Thyroid gland (tissue), 4 donors: Measurements from ENCODE around the gene CELSR3. TPM values are rescaled to one million over a fixed set of nuclear protein-coding genes. Genes with fewer than 3 reads are reported as not detected.

ENCODE experiments used
- DNase-seq, 2 donors: peaks; one replicate each; pipeline ENCODE4 v3.0.0-alpha.2; 2019
- H3K27ac ChIP-seq, 3 donors: fragments of 200-600 bp; sonication (generic); 1 replicate in 2 of 3; 2 replicates in 1 of 3; pipeline ENCODE4 v1.5.1; 2016 to 2019; ENCODE audit warnings: mild to moderate bottlenecking in 1 of 3, moderate library complexity in 1 of 3
- H3K27me3 ChIP-seq: fragments of 200-600 bp; sonication (generic); one replicate; pipeline ENCODE4 v1.5.1; 2019
- H3K36me3 ChIP-seq, 2 donors: fragments of 200-600 bp; sonication (generic); one replicate each; pipeline ENCODE4 v1.5.1; 2016 to 2019
- H3K4me1 ChIP-seq, 2 donors: fragments of 200-600 bp; sonication (generic); one replicate each; pipeline ENCODE4 v1.5.1; 2017 to 2019
- H3K4me3 ChIP-seq, 3 donors: fragments of 200-600 bp; sonication (generic); replicated peaks in 1 of 3; 1 replicate in 2 of 3; 2 replicates in 1 of 3; pipeline ENCODE4 v1.5.1; 2016; ENCODE audit warnings: mild to moderate bottlenecking in 1 of 3
- H3K9me3 ChIP-seq: fragments of 200-600 bp; sonication (generic); one replicate; pipeline ENCODE4 v1.5.1; 2017
- CTCF ChIP-seq, 6 experiments: fragments of 200-600 bp in 3 of 6; fragments of 450-650 bp in 3 of 6; sonication (generic) in 3 of 6; IDR thresholded peaks; one replicate each; pipeline ENCODE4 v1.5.1; 2016 to 2019; ENCODE audit warnings: antibody characterized with exemption in 6 of 6, mild to moderate bottlenecking in 2 of 6, inconsistent platforms in 1 of 6, moderate library complexity in 1 of 6
- POLR2A ChIP-seq, 2 donors: fragments of 450-650 bp; IDR thresholded peaks; one replicate each; pipeline ENCODE4 v1.6.1; 2017; ENCODE audit warnings: antibody characterized with exemption in 2 of 2, mild to moderate bottlenecking in 2 of 2, moderate library complexity in 1 of 2
- WGBS, 2 donors: methylation state at CpG; one replicate each; pipeline ENCODE4 v1.1.5; 2017; 5-methylcytosine and 5-hydroxymethylcytosine counted together
- intact Hi-C: fragments of 100-400 bp; cut with DNase I; formaldehyde crosslinking; loops from one replicate; pipeline ENCODE4 v1.15.1; 2023
- total RNA-seq, 4 donors: library from RNA; depleted of rRNA; stranded (reverse); fragments of >200 nt; gene quantifications; one replicate each; pipeline ENCODE4 v1.2.3, GENCODE V29; 2016

CELSR3 gene
- total RNA-seq, 4 donors from 2014 or later: 0.54 to 1.7 (median 1.0) TPM

- no peak overlapping the region for H3K4me3 ChIP-seq
- peaks cover 0 to 12% of the 10 kb centered on the region in 2 donors for H3K36me3 ChIP-seq
- H3K9me3 ChIP-seq: no peaks in the 10 kb centered on the region
- no peak overlapping the region for H3K27ac ChIP-seq
- intact Hi-C loops: no loop called here
- TF ChIP-seq CTCF (IDR thresholded peaks at IDR 0.05): no peak
- no peak for TF ChIP-seq POLR2A (IDR thresholded peaks at IDR 0.05)
- no peak for DNase-seq
- H3K27me3 ChIP-seq: no peaks in the 10 kb centered on the region
- no peaks in the 10 kb centered on the region for H3K4me1 ChIP-seq
- 84 to 87% methylated on average over 13 of the region's 13 CpGs for WGBS, 2 donors
Measured at GRCh38 chr3:48628277-48629017, 34.2 kb downstream of the CELSR3 start.

GRCh38 chr3:48625600-48625999, 37.1 kb downstream of the CELSR3 start:
- Histone ChIP-seq H3K4me3 (no peak overlapping the region), H3K4me1 (no peaks in the 10 kb centered on the region), H3K36me3 (peaks cover 0 to 3% of the 10 kb centered on the region in 2 donors), H3K27ac (no peak overlapping the region), H3K27me3 (no peaks in the 10 kb centered on the region), H3K9me3 (no peaks in the 10 kb centered on the region)
- DNase-seq: no peak
- intact Hi-C loops: no loop called here
- 93 to 100% methylated on average over 2 to 4 of the region's 6 CpGs for WGBS, 2 donors
- TF ChIP-seq POLR2A (IDR thresholded peaks at IDR 0.05) (no peak), CTCF (IDR thresholded peaks at IDR 0.05) (no peak)

GRCh38 chr3:48624767-48625166, 37.9 kb downstream of the CELSR3 start:
- no peaks in the 10 kb centered on the region for H3K4me1 ChIP-seq
- no peak overlapping the region for H3K4me3 ChIP-seq
- TF ChIP-seq CTCF (IDR thresholded peaks at IDR 0.05): no peak
- no peak for TF ChIP-seq POLR2A (IDR thresholded peaks at IDR 0.05)
- intact Hi-C loops: no loop called here
- H3K9me3 ChIP-seq: no peaks in the 10 kb centered on the region
- DNase-seq: no peak
- H3K27me3 ChIP-seq: no peaks in the 10 kb centered on the region
- no peak overlapping the region for H3K27ac ChIP-seq
- H3K36me3 ChIP-seq: peaks cover 0 to 3% of the 10 kb centered on the region in 2 donors
- WGBS, 2 donors: 94 to 95% methylated on average over 10 of the region's 10 CpGs

- Histone ChIP-seq H3K36me3 (peaks cover 0 to 3% of the 10 kb centered on the region in 2 donors), H3K4me1 (no peaks in the 10 kb centered on the region), H3K27ac (no peak overlapping the region), H3K9me3 (no peaks in the 10 kb centered on the region), H3K27me3 (no peaks in the 10 kb centered on the region), H3K4me3 (no peak overlapping the region)
- DNase-seq: no peak
- WGBS, 2 donors: 89 to 91% methylated on average over 6 of the region's 6 CpGs
- intact Hi-C loops: no loop called here
- TF ChIP-seq CTCF (IDR thresholded peaks at IDR 0.05) (no peak), POLR2A (IDR thresholded peaks at IDR 0.05) (no peak)
Measured at GRCh38 chr3:48623851-48624547, 38.7 kb downstream of the CELSR3 start.

- TF ChIP-seq POLR2A (IDR thresholded peaks at IDR 0.05) (no peak), CTCF (IDR thresholded peaks at IDR 0.05) (no peak)
- no peak for DNase-seq
- Histone ChIP-seq H3K27me3 (no peaks in the 10 kb centered on the region), H3K4me1 (no peaks in the 10 kb centered on the region), H3K9me3 (no peaks in the 10 kb centered on the region), H3K4me3 (no peak within 1 kb of the TSS), H3K27ac (no peak within 1 kb of the TSS), H3K36me3 (no peaks in the 10 kb centered on the region)
- intact Hi-C loops: no loop called here
- 94 to 98% methylated on average over 15 to 17 of the region's 19 CpGs for WGBS, 2 donors
Measured at GRCh38 chr3:48621461-48621869, 41.2 kb downstream of the CELSR3 start, which contains the start of gene TMEM89. Gene TMEM89 (minus strand): TSS chr3:48621769. CDS start chr3:48621756, 13 bp downstream.
